GM18526 (cell line): Measurements from ENCODE around the gene DRD2.

Experiments used
- POLR2A ChIP-seq: IDR thresholded peaks from 3 replicates; pipeline ENCODE4 v1.6.1; 2011; ENCODE audit not compliant: insufficient read length; ENCODE audit errors: extremely low read depth

Gene DRD2

DNA sequence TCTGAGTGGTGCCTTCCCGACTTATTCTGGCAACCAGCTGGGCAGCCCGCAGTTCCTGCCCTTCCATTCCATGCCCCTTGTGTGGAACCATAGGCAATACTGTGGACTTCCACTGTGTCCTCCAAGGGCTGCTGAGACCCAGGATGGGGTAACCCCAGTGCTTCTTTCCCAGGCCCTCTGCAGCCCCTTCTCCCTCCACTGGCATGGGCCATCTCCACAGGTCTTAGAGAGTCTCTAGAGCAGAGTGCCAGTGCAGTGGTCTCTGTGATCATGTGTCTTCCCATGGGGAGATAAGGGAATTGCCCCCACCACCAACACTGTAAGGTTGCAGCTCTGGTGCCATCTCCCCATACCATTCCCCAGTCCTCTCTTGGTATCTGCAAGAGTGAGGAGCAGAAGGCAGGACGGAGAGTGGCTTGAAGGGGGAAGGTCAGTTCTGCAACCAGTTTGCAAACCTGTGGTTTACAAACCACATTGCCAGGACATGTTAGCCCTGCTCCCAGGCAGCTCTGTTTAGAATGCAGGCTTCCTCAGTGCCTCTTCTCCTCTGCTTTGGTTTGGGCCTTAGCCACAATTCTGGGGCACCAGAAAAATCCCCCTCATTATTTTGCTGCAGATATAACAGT, 20.9 kb upstream of the DRD2 start:
- no peak for TF ChIP-seq POLR2A

GRCh38 chr11:113494021-113494420, 18.8 kb upstream of the DRD2 start:
- TF ChIP-seq POLR2A = no peak

DNA sequence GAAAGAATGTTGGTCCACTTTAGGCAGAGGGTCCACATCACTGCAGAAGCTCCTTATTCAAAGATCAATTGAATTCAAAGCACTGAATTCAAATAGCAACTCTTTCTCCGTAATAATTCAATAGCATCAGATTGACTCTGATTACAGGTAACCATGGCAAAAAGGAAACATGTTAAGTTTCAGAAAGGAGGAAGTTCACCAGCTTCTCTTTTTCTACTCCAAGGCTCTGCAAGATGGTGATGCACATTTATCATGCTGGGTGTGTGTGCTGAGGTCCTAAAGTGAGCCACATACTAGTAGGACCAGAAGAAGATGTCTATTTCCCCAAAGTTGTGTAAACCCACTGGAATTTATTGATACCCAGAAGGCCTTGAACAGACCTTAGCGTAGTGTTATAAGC, 18.0 kb upstream of the DRD2 start:
- TF ChIP-seq POLR2A = no peak

GRCh38 chr11:113488931-113489351, 13.7 kb upstream of the DRD2 start:
- TF ChIP-seq POLR2A = no peak

DNA sequence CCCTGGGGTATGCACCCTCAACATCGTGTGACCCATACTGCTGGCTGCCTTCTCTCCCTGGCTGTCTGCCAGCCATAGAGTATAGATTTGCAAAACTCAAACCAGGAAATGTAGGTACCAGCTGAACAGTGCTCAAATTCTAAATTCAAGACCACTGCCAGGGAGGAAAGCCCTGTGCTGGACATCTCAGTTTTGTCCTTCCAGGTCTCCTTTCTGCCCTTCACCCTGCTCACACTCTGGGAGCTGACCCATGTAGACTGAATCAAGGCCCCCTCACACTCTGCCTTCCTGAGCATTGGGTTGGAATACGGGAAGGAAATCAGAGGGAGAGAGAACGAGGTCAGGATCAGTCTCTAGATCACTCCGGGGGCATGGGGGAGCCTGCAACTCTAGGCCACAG, 12.4 kb upstream of the DRD2 start:
- TF ChIP-seq POLR2A = no peak

- TF ChIP-seq POLR2A = no peak
These were observed 9.0 kb upstream of the DRD2 start for GRCh38 chr11:113484223-113484622.

- no peak for TF ChIP-seq POLR2A
These were observed 6.5 kb upstream of the DRD2 start for GRCh38 chr11:113481672-113482071.

DNA sequence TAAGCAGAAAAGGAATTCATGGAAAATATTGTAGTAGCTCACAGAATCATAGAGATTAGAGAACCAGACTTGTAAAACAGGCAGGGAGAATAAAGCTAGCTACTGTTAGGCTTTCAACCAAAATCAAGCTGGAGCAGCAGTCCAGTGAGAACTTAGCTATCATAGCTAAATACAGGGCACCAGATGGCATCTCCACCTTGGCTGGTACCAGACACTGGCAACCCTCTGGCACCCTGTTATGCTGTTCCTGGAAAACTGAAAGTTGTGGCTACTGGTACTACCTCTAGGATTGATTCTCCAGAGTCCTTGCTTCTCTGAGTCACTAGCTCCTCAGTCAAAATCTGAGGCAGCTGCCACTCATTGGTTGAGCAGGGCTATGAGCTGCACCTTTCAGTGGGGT, 6.0 kb upstream of the DRD2 start:
- no peak for TF ChIP-seq POLR2A

DNA sequence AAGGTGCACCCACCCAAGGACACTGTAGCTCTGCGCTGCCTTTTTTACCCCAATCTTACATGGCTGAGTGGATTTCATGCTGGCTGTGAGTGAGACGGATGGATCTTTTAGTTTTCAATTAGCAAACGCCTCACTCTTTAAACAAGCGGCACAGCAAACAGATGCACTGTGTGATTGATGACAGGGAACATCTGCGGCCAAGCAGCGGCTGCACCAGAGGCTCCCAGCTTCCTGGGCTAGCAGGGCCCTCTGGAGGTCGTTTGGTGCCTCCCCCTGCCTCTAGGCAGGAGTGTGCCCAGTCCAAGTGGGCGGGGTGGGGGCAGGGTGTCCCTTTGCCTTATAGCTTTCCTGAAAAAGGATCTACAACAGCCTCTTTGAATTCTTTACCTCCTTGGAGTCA, 2.1 kb upstream of the DRD2 start:
- TF ChIP-seq POLR2A = no peak

DNA sequence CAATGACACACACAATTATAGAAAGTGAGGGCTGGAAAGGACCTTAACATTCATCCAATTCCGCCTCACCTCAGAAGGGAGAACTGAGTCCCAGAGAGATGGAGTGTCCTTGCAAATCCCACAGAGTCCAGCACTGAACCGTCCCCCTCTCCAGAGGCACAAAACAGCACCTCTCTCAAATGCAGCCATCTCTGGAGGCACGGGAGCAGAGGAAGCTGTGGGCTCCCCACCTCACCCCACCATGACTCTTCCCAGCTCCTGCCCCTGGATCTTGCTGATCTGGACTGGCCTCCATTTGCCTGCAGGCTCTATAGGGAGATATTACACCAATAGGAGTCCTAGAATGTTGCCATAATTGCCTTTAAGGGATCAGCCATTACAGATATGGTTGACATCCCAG, 1.4 kb upstream of the DRD2 start:
- no peak for TF ChIP-seq POLR2A

DNA sequence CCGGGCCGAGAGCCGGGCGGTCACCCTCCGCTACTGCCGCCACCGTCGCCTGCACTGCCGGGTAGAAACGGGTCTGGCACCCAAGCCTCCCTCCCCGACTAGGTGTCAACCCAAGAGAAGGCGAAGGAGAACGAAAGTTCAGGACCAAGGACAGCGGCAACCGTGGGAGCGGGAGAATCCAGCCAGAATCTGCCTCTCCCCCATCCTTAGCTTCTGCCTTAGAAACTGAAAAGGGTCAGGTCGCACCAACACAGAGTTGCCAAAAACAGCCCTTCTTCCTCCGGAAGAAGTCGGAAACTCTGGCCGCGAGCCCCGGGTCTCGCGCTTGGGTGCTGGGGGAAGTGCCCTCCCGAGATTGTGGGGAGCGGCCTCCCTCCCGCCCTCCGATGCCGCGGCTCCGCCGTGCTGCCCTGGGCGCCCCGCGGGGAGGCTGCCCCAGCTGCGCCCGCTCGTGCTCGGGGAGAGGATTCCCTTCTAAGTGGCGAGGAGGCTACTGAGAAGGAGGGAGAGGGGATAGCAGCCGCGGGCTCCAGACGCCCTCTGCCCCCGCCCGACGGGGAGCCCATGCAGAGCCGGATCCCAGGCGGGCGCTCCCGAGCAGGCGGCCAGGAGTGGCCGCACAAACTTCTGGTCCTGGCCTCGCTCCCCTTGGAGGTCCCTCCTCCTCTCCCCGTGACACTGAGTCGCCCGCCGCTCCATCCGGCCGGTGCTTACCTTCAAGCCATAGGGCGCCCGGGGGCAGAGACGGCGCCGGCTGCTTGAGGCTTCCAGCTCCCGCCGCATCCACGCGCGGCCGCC, 637 bp downstream of the DRD2 start:
- TF ChIP-seq POLR2A = no peak

- TF ChIP-seq POLR2A = no peak
These were observed 1.2 kb downstream of the DRD2 start for GRCh38 chr11:113473983-113474361.

DNA sequence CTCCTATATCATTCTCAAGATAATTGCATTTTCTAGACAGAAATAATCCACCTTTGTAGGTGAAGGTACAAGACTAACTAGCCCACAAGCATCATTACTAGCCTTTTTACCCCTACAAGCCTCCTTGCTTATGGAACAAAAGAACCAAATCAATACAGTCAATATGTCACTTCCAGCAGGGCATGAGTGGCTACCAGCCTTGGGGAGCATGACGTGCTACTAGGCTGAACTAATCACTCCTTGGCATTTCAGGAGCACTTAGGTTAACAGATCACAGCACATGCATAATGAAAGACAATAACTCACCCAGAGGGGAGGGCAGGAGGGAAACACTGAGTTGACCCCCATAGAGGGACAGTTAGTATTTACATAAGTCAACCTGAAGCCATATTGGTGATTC, 2.7 kb downstream of the DRD2 start:
- TF ChIP-seq POLR2A = no peak

DNA sequence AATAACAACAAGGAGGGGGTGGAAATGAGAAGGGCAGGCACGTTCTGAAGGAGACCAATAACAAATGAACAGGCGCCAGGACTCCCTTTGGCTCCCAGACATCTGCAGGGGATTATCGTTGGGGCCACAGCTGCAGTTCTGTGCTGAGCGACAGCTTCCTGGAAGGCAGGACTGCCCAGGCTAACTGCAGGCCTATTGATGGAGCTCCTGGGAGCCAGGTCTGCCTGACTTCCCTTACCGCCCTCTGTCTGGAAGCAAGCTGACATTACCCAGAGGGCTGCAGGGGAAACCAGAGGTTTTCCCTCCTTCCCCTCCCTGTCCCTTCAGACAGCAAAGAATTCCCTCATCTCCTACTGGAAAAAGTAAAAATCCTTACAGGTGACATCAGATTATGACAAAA, 5.0 kb downstream of the DRD2 start:
- no peak for TF ChIP-seq POLR2A

- no peak for TF ChIP-seq POLR2A
These were observed 6.4 kb downstream of the DRD2 start for GRCh38 chr11:113468726-113469345.

DNA sequence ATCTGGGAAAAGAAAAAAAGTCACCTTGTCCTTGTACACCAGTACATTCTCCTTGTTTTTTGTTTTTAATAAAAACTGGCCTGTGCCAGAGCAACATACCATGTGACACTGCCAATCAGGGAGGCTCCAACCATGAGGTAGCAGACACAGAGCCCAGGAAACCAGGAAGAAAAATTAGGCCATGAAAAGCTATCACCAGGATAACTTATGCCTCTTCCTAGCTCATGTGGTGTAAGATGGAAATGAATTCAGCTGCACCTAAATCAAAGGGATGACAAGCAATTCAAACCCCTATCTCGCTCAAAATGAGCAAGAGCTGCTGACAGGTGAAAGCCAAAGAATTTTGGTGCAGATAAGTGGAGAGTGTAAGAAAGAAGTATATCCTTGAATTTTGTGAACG, 7.7 kb downstream of the DRD2 start:
- TF ChIP-seq POLR2A = no peak
